Panc1 (cell line): ENCODE measurements around the gene EHHADH. TPM values are rescaled to one million over a fixed set of nuclear protein-coding genes. Genes with fewer than 3 reads are reported as not detected.

ENCODE experiments used
- ATAC-seq: fragments of 200-7000 bp; cut with Tn5 transposase; 2 replicates; pipeline ENCODE4 v1.9.1; 2020; ENCODE audit warnings: mild to moderate bottlenecking, moderate library complexity
- BruUV-seq: library from RNA; stranded (reverse); fragments of 400-500 nt; replicated peaks from 2 replicates; lab custom pipeline; 2021; lab: Mats Ljungman, UMichigan
- CTCF ChIA-PET: fragments of 300-600 bp; sonication (Branson Sonifier 250); formaldehyde crosslinking; loops from one replicate; lab custom pipeline; 2022; ENCODE audit warnings: antibody characterized with exemption; lab: Charles Lee
- POLR2A ChIA-PET: fragments of 300-600 bp; sonication (Branson Sonifier 250); formaldehyde crosslinking; loops from one replicate; lab custom pipeline; 2022; ENCODE audit warnings: antibody characterized with exemption; lab: Charles Lee
- DNase-seq: peaks from one replicate; pipeline ENCODE4 v3.0.0-alpha.2; 2010; ENCODE audit warnings: low read depth, low spot score
- H3K27ac ChIP-seq: 2 replicates; pipeline ENCODE4 v1.5.1; 2011; ENCODE audit warnings: mild to moderate bottlenecking, low read length, inconsistent platforms
- H3K27me3 ChIP-seq: fragments of 200-500 bp; sonication (Bioruptor generic); 2 replicates; pipeline ENCODE4 v1.6.0; 2014; ENCODE audit warnings: low read length, inconsistent platforms; ENCODE audit not compliant: control insufficient read depth, insufficient read depth
- H3K36me3 ChIP-seq: fragments of 200-500 bp; sonication (Bioruptor generic); 2 replicates; pipeline ENCODE4 v1.5.1; 2014; ENCODE audit warnings: inconsistent platforms, mild to moderate bottlenecking, low read length, moderate library complexity; ENCODE audit not compliant: control insufficient read depth, insufficient read depth
- H3K4me1 ChIP-seq: 2 replicates; pipeline ENCODE4 v1.5.1; 2011; ENCODE audit warnings: inconsistent platforms, mild to moderate bottlenecking, low read length, moderate library complexity; ENCODE audit not compliant: control insufficient read depth, insufficient read depth
- H3K4me3 ChIP-seq, 2 experiments: 2 replicates each; pipeline ENCODE4 v1.5.1; 2011 to 2012; ENCODE audit warnings: low read depth in 2 of 2, low read length in 2 of 2, mild to moderate bottlenecking in 2 of 2, inconsistent platforms in 1 of 2, moderate library complexity in 1 of 2
- H3K9me3 ChIP-seq: fragments of 200-500 bp; sonication (Bioruptor generic); 2 replicates; pipeline ENCODE4 v1.5.1; 2014; ENCODE audit warnings: low read depth, mild to moderate bottlenecking, inconsistent platforms, low read length, moderate library complexity; ENCODE audit not compliant: control insufficient read depth, insufficient read depth
- POLR2AphosphoS5 ChIP-seq: IDR thresholded peaks from 2 replicates; pipeline ENCODE4 v1.6.1; 2012; ENCODE audit warnings: mild to moderate bottlenecking, low read depth, low read length, moderate library complexity
- SIN3A ChIP-seq: IDR thresholded peaks from 2 replicates; pipeline ENCODE4 v1.6.1; 2012; ENCODE audit warnings: low read depth, mild to moderate bottlenecking, low read length, moderate library complexity, borderline replicate concordance; ENCODE audit not compliant: insufficient read depth
- TCF7L2 ChIP-seq: IDR thresholded peaks from 2 replicates; pipeline ENCODE4 v1.6.1; 2011; ENCODE audit warnings: mild to moderate bottlenecking, low read depth, low read length, inconsistent platforms
- in situ Hi-C: cut with HindIII; loops from 2 replicates; pipeline ENCODE4 v1.10.0; 2016; ENCODE audit warnings: low sequenced_read_pairs, low pct_unique_long_range_greater_than_20kb
- intact Hi-C: fragments of 100-400 bp; cut with micrococcal nuclease; formaldehyde crosslinking; loops from one replicate; pipeline ENCODE4 v1.10.0; 2022; ENCODE audit not compliant: unreplicated experiment
- total RNA-seq: library from RNA; stranded (reverse); gene quantifications from one replicate; pipeline ENCODE4 v1.2.1, GENCODE V29; 2021; ENCODE audit not compliant: unreplicated experiment
- TF ChIP-seq, protein P1 (sequence below), 2 experiments: IDR thresholded peaks; 2 replicates each; pipeline ENCODE4 v1.6.1; 2011 to 2012; ENCODE audit warnings: low read depth in 2 of 2, control low read depth in 1 of 2, low read length in 1 of 2, mild to moderate bottlenecking in 1 of 2, moderate library complexity in 1 of 2; ENCODE audit not compliant: insufficient read depth in 1 of 2
- TF ChIP-seq, protein P2 (sequence below): fragments of 450-650 bp; IDR thresholded peaks from 2 replicates; pipeline ENCODE4 v1.5.1; 2017; ENCODE audit warnings: mild to moderate bottlenecking

The EHHADH gene
- total RNA-seq, 1 experiment from 2014 or later: 7.8 TPM

DNA sequence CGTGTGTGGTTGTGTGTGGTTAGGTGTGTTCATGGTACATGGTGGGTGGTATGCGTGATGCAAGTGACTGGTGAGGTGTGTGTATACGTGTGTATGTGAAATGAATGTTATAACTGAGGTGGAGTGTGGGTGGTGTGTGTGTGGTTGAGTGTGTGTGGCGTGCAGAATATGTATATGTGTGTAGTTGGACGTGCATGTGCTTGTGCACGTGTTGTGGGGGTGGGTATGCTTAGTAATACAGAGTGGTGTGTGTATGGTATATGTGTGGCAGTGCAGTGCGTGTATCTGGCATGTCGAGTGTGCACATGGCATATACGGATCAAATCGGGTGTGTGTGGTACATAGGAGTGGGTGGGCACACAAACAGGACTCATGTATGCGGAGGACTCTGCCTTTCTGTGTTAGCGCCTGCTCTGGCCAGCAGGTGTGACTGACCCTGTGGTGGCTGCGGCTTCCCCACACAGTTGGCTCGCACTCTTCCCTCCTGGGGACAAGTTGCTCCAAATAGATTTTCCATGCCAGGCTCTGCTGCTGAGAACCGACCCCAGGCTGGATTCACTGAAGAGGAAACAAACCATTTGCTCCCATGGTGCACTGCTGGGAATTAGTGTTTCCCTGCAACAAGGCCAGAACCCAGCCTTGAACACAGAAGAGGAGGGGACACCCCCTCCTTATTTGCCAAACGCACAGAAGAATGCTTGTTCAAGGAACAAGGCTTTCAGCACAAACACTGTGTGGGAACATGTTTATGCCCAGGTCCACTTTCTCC, 99.8 kb downstream of the EHHADH start:
- in situ Hi-C loops: no loop called here
- Histone ChIP-seq H3K27me3 (peaks cover 56% of the 10 kb centered on the region), H3K27ac (no peak overlapping the region), H3K36me3 (no peaks in the 10 kb centered on the region), H3K4me1 (no peaks in the 10 kb centered on the region), H3K9me3 (no peaks in the 10 kb centered on the region), H3K4me3 (no peak overlapping the region)
- ATAC-seq (peak; percentile 4; the same call in 1 of the 2 replicates), DNase-seq (no peak)
- TF ChIP-seq TCF7L2 (no peak), POLR2AphosphoS5 (no peak)
- POLR2A ChIA-PET: no interaction called here
- no TSS peak for BruUV-seq
- intact Hi-C loops: no loop called here
- CTCF ChIA-PET: interaction anchor here (0.6 kb wide), 1 partner anchor 1260 kb away, joined by 4 read pairs; no protein-coding TSS in a partner anchor

DNA sequence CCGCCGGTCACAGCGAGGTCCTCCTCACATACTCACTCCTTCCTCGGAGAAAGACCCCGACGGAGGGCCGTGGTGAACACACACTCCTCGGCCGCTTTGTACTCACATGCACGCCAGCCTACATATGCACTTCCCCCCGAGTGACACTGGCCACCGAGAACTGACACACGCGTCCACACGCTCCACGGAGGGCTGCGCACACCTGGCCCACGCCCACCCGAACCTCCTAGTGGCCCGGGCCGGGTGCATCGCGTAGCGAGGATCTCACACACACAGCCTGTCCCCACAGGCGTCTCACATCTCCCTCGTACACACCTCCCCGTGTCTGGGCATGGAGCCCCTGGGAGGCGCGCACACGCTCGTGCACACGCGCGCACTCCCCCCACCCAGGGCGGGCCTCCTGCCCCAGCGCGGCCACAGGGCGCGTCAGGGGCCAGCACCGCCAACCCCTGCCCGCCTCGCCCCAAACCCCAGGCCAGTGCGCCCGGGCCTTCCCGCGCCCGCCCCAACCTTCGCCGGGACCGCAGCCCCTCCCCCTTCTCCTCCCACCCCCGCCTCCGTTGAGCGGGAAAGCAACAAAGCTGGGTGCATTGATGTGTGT, 100.6 kb downstream of the EHHADH start:
- H3K36me3 ChIP-seq: no peaks in the 10 kb centered on the region
- H3K27ac ChIP-seq: no peak overlapping the region
- H3K4me1 ChIP-seq: no peaks in the 10 kb centered on the region
- H3K4me3 ChIP-seq: peak overlapping the region; percentile 38 to 48
- TF ChIP-seq TCF7L2 (no peak), POLR2AphosphoS5 (no peak), SIN3A (no peak)
- TF ChIP-seq, protein P1, sequence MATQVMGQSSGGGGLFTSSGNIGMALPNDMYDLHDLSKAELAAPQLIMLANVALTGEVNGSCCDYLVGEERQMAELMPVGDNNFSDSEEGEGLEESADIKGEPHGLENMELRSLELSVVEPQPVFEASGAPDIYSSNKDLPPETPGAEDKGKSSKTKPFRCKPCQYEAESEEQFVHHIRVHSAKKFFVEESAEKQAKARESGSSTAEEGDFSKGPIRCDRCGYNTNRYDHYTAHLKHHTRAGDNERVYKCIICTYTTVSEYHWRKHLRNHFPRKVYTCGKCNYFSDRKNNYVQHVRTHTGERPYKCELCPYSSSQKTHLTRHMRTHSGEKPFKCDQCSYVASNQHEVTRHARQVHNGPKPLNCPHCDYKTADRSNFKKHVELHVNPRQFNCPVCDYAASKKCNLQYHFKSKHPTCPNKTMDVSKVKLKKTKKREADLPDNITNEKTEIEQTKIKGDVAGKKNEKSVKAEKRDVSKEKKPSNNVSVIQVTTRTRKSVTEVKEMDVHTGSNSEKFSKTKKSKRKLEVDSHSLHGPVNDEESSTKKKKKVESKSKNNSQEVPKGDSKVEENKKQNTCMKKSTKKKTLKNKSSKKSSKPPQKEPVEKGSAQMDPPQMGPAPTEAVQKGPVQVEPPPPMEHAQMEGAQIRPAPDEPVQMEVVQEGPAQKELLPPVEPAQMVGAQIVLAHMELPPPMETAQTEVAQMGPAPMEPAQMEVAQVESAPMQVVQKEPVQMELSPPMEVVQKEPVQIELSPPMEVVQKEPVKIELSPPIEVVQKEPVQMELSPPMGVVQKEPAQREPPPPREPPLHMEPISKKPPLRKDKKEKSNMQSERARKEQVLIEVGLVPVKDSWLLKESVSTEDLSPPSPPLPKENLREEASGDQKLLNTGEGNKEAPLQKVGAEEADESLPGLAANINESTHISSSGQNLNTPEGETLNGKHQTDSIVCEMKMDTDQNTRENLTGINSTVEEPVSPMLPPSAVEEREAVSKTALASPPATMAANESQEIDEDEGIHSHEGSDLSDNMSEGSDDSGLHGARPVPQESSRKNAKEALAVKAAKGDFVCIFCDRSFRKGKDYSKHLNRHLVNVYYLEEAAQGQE (IDR thresholded peaks at IDR 0.05; ENCODE audit: insufficient read depth in 1 of 2, low read depth in 2 of 2, low read length in 1 of 2): no peak
- TF ChIP-seq, protein P2, sequence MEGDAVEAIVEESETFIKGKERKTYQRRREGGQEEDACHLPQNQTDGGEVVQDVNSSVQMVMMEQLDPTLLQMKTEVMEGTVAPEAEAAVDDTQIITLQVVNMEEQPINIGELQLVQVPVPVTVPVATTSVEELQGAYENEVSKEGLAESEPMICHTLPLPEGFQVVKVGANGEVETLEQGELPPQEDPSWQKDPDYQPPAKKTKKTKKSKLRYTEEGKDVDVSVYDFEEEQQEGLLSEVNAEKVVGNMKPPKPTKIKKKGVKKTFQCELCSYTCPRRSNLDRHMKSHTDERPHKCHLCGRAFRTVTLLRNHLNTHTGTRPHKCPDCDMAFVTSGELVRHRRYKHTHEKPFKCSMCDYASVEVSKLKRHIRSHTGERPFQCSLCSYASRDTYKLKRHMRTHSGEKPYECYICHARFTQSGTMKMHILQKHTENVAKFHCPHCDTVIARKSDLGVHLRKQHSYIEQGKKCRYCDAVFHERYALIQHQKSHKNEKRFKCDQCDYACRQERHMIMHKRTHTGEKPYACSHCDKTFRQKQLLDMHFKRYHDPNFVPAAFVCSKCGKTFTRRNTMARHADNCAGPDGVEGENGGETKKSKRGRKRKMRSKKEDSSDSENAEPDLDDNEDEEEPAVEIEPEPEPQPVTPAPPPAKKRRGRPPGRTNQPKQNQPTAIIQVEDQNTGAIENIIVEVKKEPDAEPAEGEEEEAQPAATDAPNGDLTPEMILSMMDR: no peak
- BruUV-seq: no TSS peak
- H3K9me3 ChIP-seq: no peaks in the 10 kb centered on the region
- H3K27me3 ChIP-seq: peaks cover 59% of the 10 kb centered on the region
- ChIA-PET CTCF (interaction anchor here (0.6 kb wide), 1 partner anchor 1261 kb away, joined by 4 read pairs; no protein-coding TSS in a partner anchor), POLR2A (no interaction called here)
- DNase-seq (no peak), ATAC-seq (peak; percentile 52)
- intact Hi-C loops (no loop called here), in situ Hi-C loops (no loop called here)
